Jurkat, Clone E6-1 (cell line): ENCODE data around the gene KPNA3.
A peak's percentile ranks its signal among the peaks of the same experiment; 100 is the strongest.
"Not testable (repeated sequence)": the region's sequence is repeated elsewhere in the genome, so short reads cannot be mapped to it uniquely, and the experiment has no call there.

ENCODE experiments used
- DNase-seq: peaks from one replicate; pipeline ENCODE4 v3.0.0-alpha.2; 2011; ENCODE audit warnings: low read depth, low spot score
- H3K4me3 ChIP-seq: 2 replicates; pipeline ENCODE4 v1.5.1; 2011; ENCODE audit warnings: mild to moderate bottlenecking, low read length, control low read depth, moderate library complexity

KPNA3 gene

GRCh38 chr13:49772828-49773227 is 19.7 kb downstream of the KPNA3 start:
- no peak overlapping the region for H3K4me3 ChIP-seq
- DNase-seq, result no peak

GRCh38 chr13:49761811-49762210 is 30.7 kb downstream of the KPNA3 start:
- DNase-seq, H3K4me3 ChIP-seq: not testable (repeated sequence)

GRCh38 chr13:49760558-49760957 is 31.9 kb downstream of the KPNA3 start:
- DNase-seq, result no peak
- H3K4me3 ChIP-seq, result no peak overlapping the region

- no peak overlapping the region for H3K4me3 ChIP-seq
- DNase-seq, result peak; percentile 64
Observed at GRCh38 chr13:49759503-49759902, 33.0 kb downstream of the KPNA3 start.

- DNase-seq, result no peak
- no peak overlapping the region for H3K4me3 ChIP-seq
Observed at GRCh38 chr13:49756263-49756662, 36.2 kb downstream of the KPNA3 start.

- H3K4me3 ChIP-seq, result no peak overlapping the region
- no peak for DNase-seq
Observed at GRCh38 chr13:49754146-49754545, 38.3 kb downstream of the KPNA3 start.

- DNase-seq, result no peak
- no peak overlapping the region for H3K4me3 ChIP-seq
Observed at GRCh38 chr13:49749848-49750247, 42.6 kb downstream of the KPNA3 start.

- H3K4me3 ChIP-seq, result no peak overlapping the region
- DNase-seq, result no peak
Observed at GRCh38 chr13:49746111-49746510, 46.4 kb downstream of the KPNA3 start.

GRCh38 chr13:49740870-49741269 is 51.6 kb downstream of the KPNA3 start:
- no peak for DNase-seq
- H3K4me3 ChIP-seq, result no peak overlapping the region

- DNase-seq, result no peak
Observed at GRCh38 chr13:49739498-49740187, 52.8 kb downstream of the KPNA3 start.

GRCh38 chr13:49733181-49733951 is 59.1 kb downstream of the KPNA3 start:
- no peak overlapping the region for H3K4me3 ChIP-seq
- no peak for DNase-seq

More at GRCh38 chr13:49739498-49740187, 52.8 kb downstream of the KPNA3 start:
- no peak overlapping the region for H3K4me3 ChIP-seq

- no peak for DNase-seq
- no peak overlapping the region for H3K4me3 ChIP-seq
Observed at GRCh38 chr13:49731766-49732165, 60.7 kb downstream of the KPNA3 start.

GRCh38 chr13:49716615-49717014 is 75.9 kb downstream of the KPNA3 start:
- H3K4me3 ChIP-seq, result no peak overlapping the region
- no peak for DNase-seq

- DNase-seq, result no peak
- H3K4me3 ChIP-seq, result no peak overlapping the region
Observed at GRCh38 chr13:49714757-49715156, 77.7 kb downstream of the KPNA3 start.

- no peak overlapping the region for H3K4me3 ChIP-seq
- DNase-seq, result no peak
Observed at GRCh38 chr13:49711218-49711863, 81.1 kb downstream of the KPNA3 start.

GRCh38 chr13:49704264-49704663 is 88.2 kb downstream of the KPNA3 start:
- DNase-seq, H3K4me3 ChIP-seq: not testable (repeated sequence)

GRCh38 chr13:49701491-49701890 is 91.0 kb downstream of the KPNA3 start:
- H3K4me3 ChIP-seq, result no peak overlapping the region
- no peak for DNase-seq

- no peak for DNase-seq
- no peak overlapping the region for H3K4me3 ChIP-seq
Observed at GRCh38 chr13:49697468-49697867, 95.0 kb downstream of the KPNA3 start.

- no peak overlapping the region for H3K4me3 ChIP-seq
- DNase-seq, result no peak
Observed at GRCh38 chr13:49694446-49694845, 98.0 kb downstream of the KPNA3 start.

- no peak overlapping the region for H3K4me3 ChIP-seq
- DNase-seq, result no peak
Observed at GRCh38 chr13:49693877-49694276, 98.6 kb downstream of the KPNA3 start.
